ENCODE data around the gene HPCAL1. TPM values are rescaled to one million over a fixed set of nuclear protein-coding genes. Genes with fewer than 3 reads are reported as not detected.

The HPCAL1 gene
- total and polyA plus RNA-seq, 10 of the 15 experiments (the other 5 are each of a cell fraction or from before 2014, with no cell fraction given): 0.40 to 12.8 (median 7.9) TPM

GRCh38 chr2:10404324-10405143 lies 101.8 kb downstream of the HPCAL1 start (continued):
- TF ChIP-seq ZBTB40 (IDR thresholded peaks at IDR 0.05; ENCODE audit: borderline replicate concordance): no peak
- no peak for TF ChIP-seq STAT1 (conservative IDR thresholded peaks at IDR 0.05)
- no peak for TF ChIP-seq CBX3 (IDR thresholded peaks at IDR 0.05; ENCODE audit: borderline replicate concordance, low read depth)
- no peak for TF ChIP-seq ZBTB4 (CRISPR knock-in tag; IDR thresholded peaks at IDR 0.05)
